H1 (cell line): ENCODE results near the gene SLC2A4. TPM values are rescaled to one million over a fixed set of nuclear protein-coding genes. Genes with fewer than 3 reads are reported as not detected.

Source experiments
- CTCF ChIA-PET: fragments of 300-600 bp; sonication (Branson Sonifier 250); formaldehyde crosslinking; loops from one replicate; lab custom pipeline; 2021; ENCODE audit not compliant: partially characterized antibody; lab: Charles Lee
- POLR2A ChIA-PET: fragments of 300-600 bp; sonication (Branson Sonifier 250); formaldehyde crosslinking; loops from one replicate; lab custom pipeline; 2021; ENCODE audit warnings: inconsistent platforms; ENCODE audit not compliant: partially characterized antibody; lab: Charles Lee
- DNase-seq, 2 experiments: peaks; one replicate each; pipeline versions ENCODE4 v3.0.0 to v3.0.0-alpha.2; 2010 to 2022; ENCODE audit warnings: low spot score in 2 of 2, low read depth in 1 of 2, mixed read lengths in 1 of 2
- FAIRE-seq: peaks from 2 replicates; lab custom pipeline; 2011; peaks lifted over from hg19 to GRCh38; lab: Jason Lieb, UNC
- H2AFZ ChIP-seq: 2 replicates; pipeline ENCODE4 v1.8.1; 2012; ENCODE audit warnings: low read length, inconsistent platforms
- H2AK5ac ChIP-seq: 2 replicates; pipeline ENCODE4 v1.6.1; 2013; ENCODE audit warnings: low read depth, low read length
- H2BK120ac ChIP-seq: replicated peaks from 2 replicates; pipeline ENCODE3; 2013; ENCODE audit warnings: low read depth, low read length, inconsistent platforms
- H2BK12ac ChIP-seq: 2 replicates; pipeline ENCODE4 v1.6.1; 2013; ENCODE audit warnings: low read depth, low read length
- H2BK15ac ChIP-seq: 2 replicates; pipeline ENCODE4 v1.6.1; 2013; ENCODE audit warnings: low read length
- H2BK20ac ChIP-seq: 2 replicates; pipeline ENCODE4 v1.6.1; 2013; ENCODE audit warnings: low read length
- H2BK5ac ChIP-seq: 2 replicates; pipeline ENCODE4 v1.6.1; 2013; ENCODE audit warnings: low read depth, low read length
- H3K14ac ChIP-seq: 2 replicates; pipeline ENCODE4 v1.6.1; 2013; ENCODE audit warnings: inconsistent platforms; ENCODE audit not compliant: insufficient read length
- H3K18ac ChIP-seq: 2 replicates; pipeline ENCODE4 v1.6.1; 2013; ENCODE audit warnings: low read length; ENCODE audit errors: extremely low read depth
- H3K23ac ChIP-seq: 2 replicates; pipeline ENCODE4 v1.6.1; 2013; ENCODE audit warnings: inconsistent platforms; ENCODE audit not compliant: insufficient read length
- H3K23me2 ChIP-seq: 2 replicates; pipeline ENCODE4 v1.6.1; 2013; ENCODE audit warnings: low read depth, low read length
- H3K27ac ChIP-seq: 2 replicates; pipeline ENCODE4 v1.6.1; 2011; ENCODE audit warnings: low read depth, low read length, inconsistent platforms
- H3K27me3 ChIP-seq, 4 experiments: replicated peaks in 1 of 4; 1 replicate in 1 of 4; 2 replicates in 3 of 4; pipeline versions ENCODE4 v1.6.1 to v1.8.1; 2011 to 2013; ENCODE audit warnings: low read length in 3 of 4, mild to moderate bottlenecking in 3 of 4, inconsistent platforms in 2 of 4, mixed read lengths in 2 of 4, moderate library complexity in 1 of 4; ENCODE audit not compliant: control insufficient read depth in 3 of 4, insufficient read depth in 3 of 4; ENCODE audit errors: extremely low read depth in 1 of 4
- H3K36me3 ChIP-seq, 4 experiments: 2 replicates each; pipeline versions ENCODE4 v1.6.1 to v1.8.1; 2011 to 2013; ENCODE audit warnings: mild to moderate bottlenecking in 4 of 4, low read length in 3 of 4, moderate library complexity in 2 of 4, control low read depth in 1 of 4, inconsistent platforms in 1 of 4; ENCODE audit not compliant: insufficient read depth in 4 of 4, control insufficient read depth in 2 of 4
- H3K4ac ChIP-seq: replicated peaks from 2 replicates; pipeline ENCODE3; 2013; ENCODE audit warnings: low read length, low read depth, mixed read lengths, inconsistent platforms; ENCODE audit not compliant: insufficient read length
- H3K4me1 ChIP-seq, 4 experiments: replicated peaks in 1 of 4; 1 replicate in 1 of 4; 2 replicates in 3 of 4; pipeline versions ENCODE4 v1.6.1 to v1.8.1; 2011 to 2013; ENCODE audit warnings: low read length in 3 of 4, inconsistent platforms in 2 of 4, mixed read lengths in 1 of 4; ENCODE audit not compliant: insufficient read depth in 4 of 4, control insufficient read depth in 3 of 4
- H3K4me2 ChIP-seq, 2 experiments: 2 replicates each; pipeline versions ENCODE4 v1.6.1 to v1.8.1; 2011 to 2013; ENCODE audit warnings: low read depth in 2 of 2, low read length in 2 of 2, control low read depth in 1 of 2, inconsistent platforms in 1 of 2, mild to moderate bottlenecking in 1 of 2; ENCODE audit not compliant: insufficient read depth in 1 of 2
- H3K4me3 ChIP-seq, 4 experiments: fragments of 200-600, 300-600 bp in 1 of 4; sonication (generic), shearing (Covaris generic), sonication (Bioruptor Twin) in 1 of 4; 2 replicates each; pipeline versions ENCODE4 v1.5.1 to v1.8.1; 2011 to 2016; ENCODE audit warnings: low read length in 4 of 4, low read depth in 3 of 4, control low read depth in 2 of 4, inconsistent platforms in 2 of 4, mild to moderate bottlenecking in 2 of 4, mixed read lengths in 1 of 4, moderate library complexity in 1 of 4; ENCODE audit not compliant: insufficient read depth in 2 of 4; ENCODE audit errors: extremely low read depth in 1 of 4
- H3K56ac ChIP-seq: replicated peaks from 2 replicates; pipeline ENCODE3; 2013; ENCODE audit warnings: low read depth, mild to moderate bottlenecking, mixed read lengths, low read length, inconsistent platforms; ENCODE audit not compliant: insufficient read length
- H3K79me1 ChIP-seq: 2 replicates; pipeline ENCODE4 v1.6.1; 2013; ENCODE audit warnings: low read depth, low read length, control low read depth
- H3K79me2 ChIP-seq, 2 experiments: 2 replicates each; pipeline versions ENCODE4 v1.6.1 to v1.8.1; 2012 to 2013; ENCODE audit warnings: low read length in 2 of 2, mild to moderate bottlenecking in 2 of 2, inconsistent platforms in 1 of 2; ENCODE audit not compliant: insufficient read depth in 2 of 2, control insufficient read depth in 1 of 2
- H3K9ac ChIP-seq, 4 experiments: replicated peaks in 1 of 4; 1 replicate in 1 of 4; 2 replicates in 3 of 4; pipeline versions ENCODE4 v1.6.1 to v1.8.1; 2011 to 2013; ENCODE audit warnings: low read depth in 3 of 4, low read length in 3 of 4, control low read depth in 2 of 4, mild to moderate bottlenecking in 2 of 4, moderate library complexity in 2 of 4, inconsistent platforms in 1 of 4; ENCODE audit errors: extremely low read depth in 1 of 4
- H3K9me3 ChIP-seq, 2 experiments: 2 replicates each; pipeline versions ENCODE4 v1.6.1 to v1.8.1; 2012 to 2013; ENCODE audit warnings: mild to moderate bottlenecking in 2 of 2, moderate library complexity in 2 of 2, control low read depth in 1 of 2, inconsistent platforms in 1 of 2, low read depth in 1 of 2, low read length in 1 of 2, mixed read lengths in 1 of 2; ENCODE audit not compliant: insufficient read depth in 2 of 2
- H4K20me1 ChIP-seq, 2 experiments: replicated peaks in 1 of 2; 2 replicates each; pipeline versions ENCODE3 to v1.8.1; 2011 to 2013; ENCODE audit warnings: inconsistent platforms in 2 of 2, low read length in 2 of 2, mild to moderate bottlenecking in 1 of 2; ENCODE audit not compliant: insufficient read depth in 2 of 2, control insufficient read depth in 1 of 2
- H4K5ac ChIP-seq: 2 replicates; pipeline ENCODE4 v1.6.1; 2013; ENCODE audit warnings: low read length, low read depth, mixed read lengths, inconsistent platforms; ENCODE audit not compliant: insufficient read length
- H4K8ac ChIP-seq: 2 replicates; pipeline ENCODE4 v1.8.0; 2013; ENCODE audit warnings: mild to moderate bottlenecking, moderate library complexity, low read length, inconsistent platforms; ENCODE audit not compliant: insufficient read depth; ENCODE audit errors: extremely low read depth
- H4K91ac ChIP-seq: replicated peaks from 2 replicates; pipeline ENCODE3; 2013; ENCODE audit warnings: low read length, mixed read lengths, inconsistent platforms; ENCODE audit not compliant: insufficient read length
- CHD2 ChIP-seq: IDR thresholded peaks from 2 replicates; pipeline ENCODE4 v1.6.1; 2012; ENCODE audit warnings: low read length, improper control_type of control experiment
- FOSL1 ChIP-seq: IDR thresholded peaks from 2 replicates; pipeline ENCODE4 v1.6.1; 2011; ENCODE audit warnings: mild to moderate bottlenecking, low read depth, low read length, moderate library complexity; ENCODE audit not compliant: insufficient read depth
- SP4 ChIP-seq: IDR thresholded peaks from 2 replicates; pipeline ENCODE4 v1.6.1; 2012; ENCODE audit warnings: low read length, inconsistent platforms
- WGBS, 2 experiments: shearing (Covaris generic) in 1 of 2; methylation state at CpG; one replicate each; pipeline versions ENCODE4 v1.1.6 to v1.1.7; 2013 to 2015; ENCODE audit warnings: low lambda C conversion rate in 2 of 2, mixed read lengths in 2 of 2, inconsistent platforms in 1 of 2, low coverage in 1 of 2, missing lambda C conversion rate in 1 of 2; ENCODE audit not compliant: insufficient replicate concordance in 2 of 2, insufficient coverage in 1 of 2, insufficient read length in 1 of 2; ENCODE audit errors: extremely low coverage in 1 of 2, missing lambda C conversion rate in 1 of 2; 5-methylcytosine and 5-hydroxymethylcytosine counted together
- polyA plus RNA-seq, 7 experiments: library from polyadenylated mRNA; depleted of rRNA in 3 of 7; stranded (reverse) in 5 of 7; unstranded in 2 of 7; fragments of >200 nt in 5 of 7; fragments of 200-250 nt in 2 of 7; gene quantifications; 1 replicate in 5 of 7; 2 replicates in 1 of 7; 4 replicates in 1 of 7; pipeline versions ENCODE4 v1.2.1 to v1.2.3, GENCODE V29; 2011 to 2013; ENCODE audit warnings: missing spikeins in 2 of 7, mixed read lengths in 2 of 7
- total RNA-seq: library from RNA; stranded (reverse); fragmentation: NEBNext Ultra II Directional; extraction: Animal tissue kit (Norgen Biotek cat#: 25700); gene quantifications from 2 replicates; pipeline ENCODE4 v1.2.1, GENCODE V29; 2021
- TF ChIP-seq, protein P1 (sequence below): IDR thresholded peaks from 2 replicates; pipeline ENCODE4 v1.6.1; 2012; ENCODE audit warnings: inconsistent platforms

SLC2A4 gene
- total and polyA plus RNA-seq, 2 of the 8 experiments (the other 6 are each of a cell fraction or from before 2014, with no cell fraction given): 5.7 to 6.9 TPM

GRCh38 chr17:7236808-7237207 is 44.7 kb upstream of the SLC2A4 start:
- no peak overlapping the region for H2AFZ ChIP-seq
- H2BK5ac ChIP-seq: no peak overlapping the region
- H2BK120ac ChIP-seq: no peak overlapping the region
- no peak overlapping the region for H3K18ac ChIP-seq
- CTCF ChIA-PET: interaction anchor here (0.7 to 6.4 kb wide), 4 partner anchors 16 to 215 kb away, joined by 3 to 46 read pairs (median 4); partner anchors contain the start of genes ACADVL and DLG4
- POLR2A ChIA-PET: interaction anchor here (1.2 to 19.7 kb wide), 9 partner anchors 12 to 352 kb away, joined by 3 to 386 read pairs (median 22); partner anchors contain the start of genes ACADVL, CLDN7, CTDNEP1 and DLG4
- no peak overlapping the region for H2BK15ac ChIP-seq
- H4K5ac ChIP-seq: no peak overlapping the region
- no peak overlapping the region for H3K23ac ChIP-seq
- H3K79me2 ChIP-seq: peaks cover 12 to 68% of the 10 kb centered on the region in 2 experiments
- no peak overlapping the region for H2BK12ac ChIP-seq
- whole genome bisulfite sequencing, 2 experiments: 92 to 100% methylated on average over 1 to 6 of the region's 6 CpGs
- peaks cover 16 to 27% of the 10 kb centered on the region in 2 experiments for H4K20me1 ChIP-seq
- H4K8ac ChIP-seq: 0 out of 2 replicates have a peak overlapping the region, but pooled peaks have one; percentile 41
- no peak overlapping the region for H3K14ac ChIP-seq
- peaks cover 12% of the 10 kb centered on the region for H3K79me1 ChIP-seq
- no peaks in the 10 kb centered on the region for H3K9me3 ChIP-seq
- H2AK5ac ChIP-seq: no peak overlapping the region
- DNase-seq: no peak
- H3K56ac ChIP-seq: no peak overlapping the region
- no peak overlapping the region for H4K91ac ChIP-seq
- peak overlapping the region; percentile 74 to 77; a peak in 3 of 4 replicates for H3K4me2 ChIP-seq
- H3K4ac ChIP-seq: no peak overlapping the region
- H3K36me3 ChIP-seq: peaks cover 15 to 36% (median 22%) of the 10 kb centered on the region in 4 experiments; a peak in 6 of 8 replicates
- no peaks in the 10 kb centered on the region for H3K27me3 ChIP-seq
- no peak overlapping the region for H2BK20ac ChIP-seq
- H3K27ac ChIP-seq: no peak overlapping the region
- peaks cover 5 to 24% (median 12%) of the 10 kb centered on the region in 4 experiments for H3K4me1 ChIP-seq
- no peak overlapping the region for H3K9ac ChIP-seq
- H3K23me2 ChIP-seq: peaks cover 7% of the 10 kb centered on the region; the same call in 1 of the 2 replicates
- peak overlapping the region in 1 of 4 experiments; percentile 95; a peak in 2 of 8 replicates for H3K4me3 ChIP-seq
- no peak for FAIRE-seq
- TF ChIP-seq FOSL1 (no peak), CHD2 (no peak), SP4 (no peak)
- TF ChIP-seq, protein P1, sequence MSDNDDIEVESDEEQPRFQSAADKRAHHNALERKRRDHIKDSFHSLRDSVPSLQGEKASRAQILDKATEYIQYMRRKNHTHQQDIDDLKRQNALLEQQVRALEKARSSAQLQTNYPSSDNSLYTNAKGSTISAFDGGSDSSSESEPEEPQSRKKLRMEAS: no peak
